ENCODE results near the gene FGF1. TPM values are rescaled to one million over a fixed set of nuclear protein-coding genes. Genes with fewer than 3 reads are reported as not detected.

The FGF1 gene
- polyA plus RNA-seq, 3 donors: not detected

GRCh38 chr5:142719836-142720370 lies 34.0 kb upstream of the FGF1 start:
- intact Hi-C loops (cut with micrococcal nuclease): loop anchor here in 1 of 2 donors (5.0 kb wide), 2 partner anchors 47 to 157 kb away; no protein-coding TSS in a partner anchor
- H3K27ac ChIP-seq (ENCODE audit: low read depth in 1 of 2, low read length in 2 of 2): no peak overlapping the region
- H3K27me3 ChIP-seq (ENCODE audit: control insufficient read depth in 2 of 2, insufficient read depth in 2 of 2, low read length in 2 of 2): no peaks in the 10 kb centered on the region
- no peak for TF ChIP-seq CTCF (IDR thresholded peaks at IDR 0.05)
- no peak overlapping the region for H2AFZ ChIP-seq (ENCODE audit: insufficient read depth, low read depth, low read length, poor library complexity, severe bottlenecking)
- H3K36me3 Mint-ChIP-seq: no peaks in the 10 kb centered on the region
- no peak overlapping the region for H3K4me3 Mint-ChIP-seq
- H3K9me3 Mint-ChIP-seq: peaks cover 0 to 2% (median 0%) of the 10 kb centered on the region in 7 donors
- no peak overlapping the region for H3K4me3 ChIP-seq (replicated peaks in 1 of 3; ENCODE audit: low read depth in 2 of 3, low read length in 3 of 3)
- peaks cover 10 to 12% of the 10 kb centered on the region in 2 donors for H3K4me1 ChIP-seq (ENCODE audit: control insufficient read depth in 1 of 2, insufficient read depth in 2 of 2, low read length in 2 of 2)
- no peak overlapping the region for H3K27ac Mint-ChIP-seq
- H3K9me3 ChIP-seq (replicated peaks in 1 of 2; ENCODE audit: control insufficient read depth in 1 of 2, insufficient read depth in 1 of 2, low read length in 2 of 2): no peaks in the 10 kb centered on the region
- H3K36me3 ChIP-seq (replicated peaks in 1 of 2; ENCODE audit: control insufficient read depth in 1 of 2, insufficient read depth in 2 of 2, low read length in 2 of 2): no peaks in the 10 kb centered on the region
- no peak overlapping the region for H3K9ac ChIP-seq (ENCODE audit: insufficient read depth, low read length, poor library complexity, severe bottlenecking)
- H3K27me3 Mint-ChIP-seq (ENCODE audit: low read depth in 3 of 3): peaks cover 0 to 4% (median 0%) of the 10 kb centered on the region in 3 donors
- H3K79me2 ChIP-seq (ENCODE audit: insufficient read depth, low read length): no peaks in the 10 kb centered on the region
- WGBS (ENCODE audit: insufficient coverage): 89% methylated on average over 3 of the region's 8 CpGs
- no peak for DNase-seq
- H3K4me1 Mint-ChIP-seq: peaks cover 16% of the 10 kb centered on the region
- H3K4me2 ChIP-seq (replicated peaks; ENCODE audit: extremely low read depth, low read length, poor library complexity, severe bottlenecking): no peak overlapping the region
- no peaks in the 10 kb centered on the region for H4K20me1 ChIP-seq (ENCODE audit: insufficient read depth, low read length)

GRCh38 chr5:142717582-142718215 lies 31.8 kb upstream of the FGF1 start:
- H4K20me1 ChIP-seq (ENCODE audit: insufficient read depth, low read length): no peaks in the 10 kb centered on the region
- no peak overlapping the region for H2AFZ ChIP-seq (ENCODE audit: insufficient read depth, low read depth, low read length, poor library complexity, severe bottlenecking)
- no peak overlapping the region for H3K27ac Mint-ChIP-seq
- H3K9ac ChIP-seq (ENCODE audit: insufficient read depth, low read length, poor library complexity, severe bottlenecking): no peak overlapping the region
- H3K27ac ChIP-seq (ENCODE audit: low read depth in 1 of 2, low read length in 2 of 2): no peak overlapping the region
- no peak overlapping the region for H3K4me3 Mint-ChIP-seq
- no peaks in the 10 kb centered on the region for H3K9me3 ChIP-seq (replicated peaks in 1 of 2; ENCODE audit: control insufficient read depth in 1 of 2, insufficient read depth in 1 of 2, low read length in 2 of 2)
- intact Hi-C loops (cut with micrococcal nuclease): loop anchor here (2.0 to 5.0 kb wide), 2 partner anchors 160 to 163 kb away; no protein-coding TSS in a partner anchor
- H3K36me3 Mint-ChIP-seq: no peaks in the 10 kb centered on the region
- DNase-seq: peak; percentile 40 to 62 (median 52)
- peaks cover 0 to 2% (median 0%) of the 10 kb centered on the region in 3 donors for H3K27me3 Mint-ChIP-seq (ENCODE audit: low read depth in 3 of 3)
- no peak overlapping the region for H3K4me3 ChIP-seq (replicated peaks in 1 of 3; ENCODE audit: low read depth in 2 of 3, low read length in 3 of 3)
- WGBS (ENCODE audit: insufficient coverage): 82% methylated on average over 9 of the region's 11 CpGs
- peaks cover 16% of the 10 kb centered on the region for H3K4me1 Mint-ChIP-seq
- H3K36me3 ChIP-seq (replicated peaks in 1 of 2; ENCODE audit: control insufficient read depth in 1 of 2, insufficient read depth in 2 of 2, low read length in 2 of 2): no peaks in the 10 kb centered on the region
- peak; percentile 77 for TF ChIP-seq CTCF (IDR thresholded peaks at IDR 0.05)
- no peak overlapping the region for H3K4me2 ChIP-seq (replicated peaks; ENCODE audit: extremely low read depth, low read length, poor library complexity, severe bottlenecking)
- no peaks in the 10 kb centered on the region for H3K27me3 ChIP-seq (ENCODE audit: control insufficient read depth in 2 of 2, insufficient read depth in 2 of 2, low read length in 2 of 2)
- peaks cover 3 to 16% of the 10 kb centered on the region in 2 donors for H3K4me1 ChIP-seq (ENCODE audit: control insufficient read depth in 1 of 2, insufficient read depth in 2 of 2, low read length in 2 of 2)
- no peaks in the 10 kb centered on the region for H3K79me2 ChIP-seq (ENCODE audit: insufficient read depth, low read length)
- no peaks in the 10 kb centered on the region for H3K9me3 Mint-ChIP-seq

Data from CD14-positive monocyte (primary cell).